Neural progenitor cell (in vitro differentiated cells): Measurements from ENCODE around the gene TCTA. TPM values are rescaled to one million over a fixed set of nuclear protein-coding genes. Genes with fewer than 3 reads are reported as not detected.

Experiments
- DNase-seq: peaks from one replicate; pipeline ENCODE4 v3.0.0-alpha.2; 2016; ENCODE audit warnings: low spot score
- H2AFZ ChIP-seq: fragments of 200-600 bp; sonication (generic); replicated peaks from 2 replicates; pipeline ENCODE4 v1.6.1; 2016; ENCODE audit warnings: antibody characterized with exemption
- H3F3A ChIP-seq: fragments of 200-600 bp; sonication (generic); 2 replicates; pipeline ENCODE4 v1.6.1; 2016; ENCODE audit warnings: antibody characterized with exemption, low read depth
- H3K27ac ChIP-seq: fragments of 200-600 bp; sonication (generic); 2 replicates; pipeline ENCODE4 v1.5.1; 2016; ENCODE audit warnings: mild to moderate bottlenecking
- H3K27me3 ChIP-seq: fragments of 200-600 bp; sonication (generic); 2 replicates; pipeline ENCODE4 v1.6.1; 2016; ENCODE audit warnings: mild to moderate bottlenecking, moderate library complexity
- H3K36me3 ChIP-seq: fragments of 200-600 bp; sonication (generic); 2 replicates; pipeline ENCODE4 v1.5.1; 2016
- H3K4me1 ChIP-seq: fragments of 200-600 bp; sonication (generic); 2 replicates; pipeline ENCODE4 v1.6.1; 2016; ENCODE audit warnings: mixed run types
- H3K4me2 ChIP-seq: fragments of 200-600 bp; sonication (generic); 2 replicates; pipeline ENCODE4 v1.6.1; 2016
- H3K4me3 ChIP-seq: fragments of 200-600 bp; sonication (generic); 2 replicates; pipeline ENCODE4 v1.5.1; 2016
- H3K79me2 ChIP-seq: fragments of 200-600 bp; sonication (generic); 2 replicates; pipeline ENCODE4 v1.6.1; 2016; ENCODE audit warnings: low read depth
- H3K9ac ChIP-seq: fragments of 200-600 bp; sonication (generic); 2 replicates; pipeline ENCODE4 v1.6.1; 2016
- H3K9me3 ChIP-seq: fragments of 200-600 bp; sonication (generic); 2 replicates; pipeline ENCODE4 v1.5.1; 2016; ENCODE audit warnings: low read depth
- H4K20me1 ChIP-seq: fragments of 200-600 bp; sonication (generic); 2 replicates; pipeline ENCODE4 v1.6.1; 2016; ENCODE audit warnings: low read depth
- H3K27ac Mint-ChIP-seq: 3 replicates; pipeline ENCODE4 v1.8.0; 2021; ENCODE audit warnings: mixed read lengths
- H3K27me3 Mint-ChIP-seq: 2 replicates; pipeline ENCODE4 v1.8.0; 2022; ENCODE audit warnings: low read depth, mild to moderate bottlenecking, inconsistent platforms, moderate library complexity, mixed read lengths; ENCODE audit not compliant: insufficient read depth
- H3K36me3 Mint-ChIP-seq: 3 replicates; pipeline ENCODE4 v1.8.0; 2021; ENCODE audit warnings: mixed read lengths
- H3K4me1 Mint-ChIP-seq: 3 replicates; pipeline ENCODE4 v1.8.0; 2021; ENCODE audit warnings: mixed read lengths
- H3K4me3 Mint-ChIP-seq: 3 replicates; pipeline ENCODE4 v1.8.0; 2021; ENCODE audit warnings: mild to moderate bottlenecking, moderate library complexity, mixed read lengths
- H3K9me3 Mint-ChIP-seq: 3 replicates; pipeline ENCODE4 v1.8.0; 2020; ENCODE audit warnings: mixed read lengths
- EZH2 ChIP-seq: fragments of 200-600 bp; sonication (generic); IDR thresholded peaks from 2 replicates; pipeline ENCODE4 v1.6.1; 2017; ENCODE audit warnings: antibody characterized with exemption, mild to moderate bottlenecking, moderate library complexity
- EZH2phosphoT487 ChIP-seq: fragments of 200-600 bp; sonication (generic); IDR thresholded peaks from 2 replicates; pipeline ENCODE4 v1.6.1; 2017; ENCODE audit warnings: antibody characterized with exemption
- total RNA-seq: library from RNA; depleted of rRNA; stranded (reverse); fragments of >200 nt; gene quantifications from 2 replicates; pipeline ENCODE4 v1.2.3, GENCODE V29; 2015; ENCODE audit warnings: low replicate concordance
- TF ChIP-seq, protein P1 (sequence below): fragments of 200-600 bp; sonication (generic); IDR thresholded peaks from 2 replicates; pipeline ENCODE4 v1.5.1; 2017; ENCODE audit warnings: antibody characterized with exemption, mild to moderate bottlenecking

TCTA gene
- total RNA-seq, 1 donor from 2014 or later = 1.4 TPM

DNA sequence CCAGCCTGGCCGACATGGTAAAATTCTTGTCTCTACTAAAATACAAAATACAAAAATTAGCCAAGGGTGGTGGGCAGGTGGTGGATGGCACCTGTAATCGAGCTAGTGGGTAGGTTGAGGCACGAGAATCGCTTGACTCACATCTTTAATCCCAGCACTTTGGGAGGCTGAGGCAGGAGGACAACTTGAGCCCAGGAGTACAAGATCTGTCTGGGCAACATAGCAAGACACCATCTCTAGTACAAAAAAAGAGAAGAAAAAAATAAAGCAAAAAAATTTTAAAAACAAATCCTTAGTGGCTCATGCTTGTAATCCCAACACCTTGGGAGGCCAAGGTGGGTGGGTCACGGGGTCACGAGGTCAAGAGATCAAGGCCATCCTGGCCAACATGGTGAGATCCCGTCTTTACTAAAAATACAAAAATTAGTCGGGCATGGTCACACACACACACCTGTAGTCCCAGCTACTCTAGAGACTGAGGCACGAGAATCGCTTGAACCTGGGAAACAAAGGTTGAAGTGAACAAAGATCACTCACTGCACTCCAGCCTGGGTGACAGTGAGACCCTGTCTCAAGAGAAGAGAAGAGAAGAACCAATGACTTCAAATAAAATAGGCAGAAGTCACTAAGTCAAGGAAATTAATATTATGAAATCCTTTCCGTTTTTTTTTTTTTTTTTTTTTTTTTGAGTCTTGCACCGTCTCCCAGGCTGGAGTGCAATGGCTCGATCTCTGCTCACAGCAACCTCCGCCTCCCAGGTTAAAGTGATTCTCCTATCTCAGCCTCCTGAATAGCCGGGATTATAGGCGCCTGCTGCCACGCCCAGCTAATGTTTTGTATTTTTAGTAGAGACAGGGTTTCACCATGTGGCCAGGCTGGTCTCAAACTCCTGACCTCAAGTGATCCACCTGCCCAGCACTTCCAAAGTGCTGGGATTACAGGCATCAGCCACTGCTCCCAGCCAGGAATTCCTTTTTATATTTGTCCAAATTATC, 5.4 kb upstream of the TCTA start:
- Histone ChIP-seq H3K27ac (no peak overlapping the region), H3F3A (peaks cover 7% of the 10 kb centered on the region), H3K79me2 (peaks cover 99% of the 10 kb centered on the region), H2AFZ (no peak overlapping the region), H3K9me3 (no peaks in the 10 kb centered on the region), H3K36me3 (no peaks in the 10 kb centered on the region), H3K4me1 (peaks cover 12% of the 10 kb centered on the region), H3K9ac (no peak overlapping the region), H3K4me2 (no peak overlapping the region), H3K4me3 (no peak overlapping the region), H4K20me1 (peaks cover 86% of the 10 kb centered on the region), H3K27me3 (no peaks in the 10 kb centered on the region)
- no peak overlapping the region for H3K27ac Mint-ChIP-seq
- no peak overlapping the region for H3K4me3 Mint-ChIP-seq
- H3K4me1 Mint-ChIP-seq = peaks cover 29% of the 10 kb centered on the region
- TF ChIP-seq EZH2phosphoT487 = no peak
- TF ChIP-seq, protein P1, sequence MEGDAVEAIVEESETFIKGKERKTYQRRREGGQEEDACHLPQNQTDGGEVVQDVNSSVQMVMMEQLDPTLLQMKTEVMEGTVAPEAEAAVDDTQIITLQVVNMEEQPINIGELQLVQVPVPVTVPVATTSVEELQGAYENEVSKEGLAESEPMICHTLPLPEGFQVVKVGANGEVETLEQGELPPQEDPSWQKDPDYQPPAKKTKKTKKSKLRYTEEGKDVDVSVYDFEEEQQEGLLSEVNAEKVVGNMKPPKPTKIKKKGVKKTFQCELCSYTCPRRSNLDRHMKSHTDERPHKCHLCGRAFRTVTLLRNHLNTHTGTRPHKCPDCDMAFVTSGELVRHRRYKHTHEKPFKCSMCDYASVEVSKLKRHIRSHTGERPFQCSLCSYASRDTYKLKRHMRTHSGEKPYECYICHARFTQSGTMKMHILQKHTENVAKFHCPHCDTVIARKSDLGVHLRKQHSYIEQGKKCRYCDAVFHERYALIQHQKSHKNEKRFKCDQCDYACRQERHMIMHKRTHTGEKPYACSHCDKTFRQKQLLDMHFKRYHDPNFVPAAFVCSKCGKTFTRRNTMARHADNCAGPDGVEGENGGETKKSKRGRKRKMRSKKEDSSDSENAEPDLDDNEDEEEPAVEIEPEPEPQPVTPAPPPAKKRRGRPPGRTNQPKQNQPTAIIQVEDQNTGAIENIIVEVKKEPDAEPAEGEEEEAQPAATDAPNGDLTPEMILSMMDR = no peak
- TF ChIP-seq EZH2 = no peak
- no peak for DNase-seq
- peaks cover 7% of the 10 kb centered on the region for H3K36me3 Mint-ChIP-seq
- H3K27me3 Mint-ChIP-seq = peaks cover 4% of the 10 kb centered on the region
- H3K9me3 Mint-ChIP-seq = no peaks in the 10 kb centered on the region

DNA sequence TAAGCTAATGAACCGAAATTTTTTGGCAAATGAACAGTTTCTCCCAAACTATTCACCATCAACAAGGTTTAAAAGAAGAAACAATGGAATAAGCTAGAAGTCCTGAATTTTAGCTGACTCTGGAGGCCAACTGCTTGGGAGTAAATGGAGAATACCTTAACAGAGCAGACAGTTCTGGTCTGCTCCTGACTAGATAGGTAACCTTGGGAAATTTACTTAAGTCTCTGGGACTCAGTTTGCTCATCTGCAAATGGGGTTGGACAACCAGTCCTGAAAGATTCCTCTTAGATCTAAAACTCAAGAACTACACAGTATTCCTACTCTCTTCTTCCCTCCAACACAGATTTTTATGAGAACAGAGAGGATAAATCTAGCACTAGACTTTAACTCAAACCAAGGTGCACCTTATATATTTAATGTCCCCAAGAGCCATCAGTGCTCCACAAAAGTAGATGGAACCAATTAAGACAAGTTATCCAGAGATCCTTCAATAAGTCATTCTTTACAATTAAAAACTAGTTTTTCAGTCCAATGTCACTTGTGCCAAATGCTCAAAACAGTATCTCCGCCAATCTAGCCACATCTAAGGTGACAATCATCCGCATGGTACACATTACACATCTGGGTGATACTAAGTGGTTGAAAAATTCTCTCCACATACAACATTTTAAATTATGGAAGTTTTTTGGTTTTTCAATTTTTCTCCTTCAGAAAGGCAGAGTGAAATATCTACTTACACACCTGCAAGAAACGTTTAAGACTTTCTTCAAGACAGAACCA, 2.0 kb upstream of the TCTA start:
- H3K27ac Mint-ChIP-seq = no peak overlapping the region
- H3K4me3 Mint-ChIP-seq = peak overlapping the region; percentile 92
- H4K20me1 ChIP-seq = peaks cover 61% of the 10 kb centered on the region
- no peaks in the 10 kb centered on the region for H3K9me3 Mint-ChIP-seq
- H3K9me3 ChIP-seq = no peaks in the 10 kb centered on the region
- TF ChIP-seq, protein P1 = no peak
- TF ChIP-seq EZH2phosphoT487 = no peak
- no peak for TF ChIP-seq EZH2
- DNase-seq = no peak
- H3K27ac ChIP-seq = no peak overlapping the region
- peak overlapping the region; percentile 87 for H3K9ac ChIP-seq
- peaks cover 38% of the 10 kb centered on the region for H3K4me1 Mint-ChIP-seq
- peaks cover 68% of the 10 kb centered on the region for H3K79me2 ChIP-seq
- no peaks in the 10 kb centered on the region for H3K27me3 ChIP-seq
- peaks cover 5% of the 10 kb centered on the region for H3K36me3 Mint-ChIP-seq
- no peaks in the 10 kb centered on the region for H3K36me3 ChIP-seq
- peaks cover 12% of the 10 kb centered on the region for H3K4me1 ChIP-seq
- H2AFZ ChIP-seq = no peak overlapping the region
- H3F3A ChIP-seq = peaks cover 15% of the 10 kb centered on the region
- H3K4me2 ChIP-seq = peak overlapping the region; percentile 89
- H3K4me3 ChIP-seq = peak overlapping the region; percentile 84
- H3K27me3 Mint-ChIP-seq = peaks cover 4% of the 10 kb centered on the region

GRCh38 chr3:49410846-49411534, 1.2 kb upstream of the TCTA start:
- Histone ChIP-seq H3F3A (peaks cover 15% of the 10 kb centered on the region), H3K27me3 (no peaks in the 10 kb centered on the region), H3K9ac (peak overlapping the region; percentile 87), H3K4me1 (peaks cover 12% of the 10 kb centered on the region), H3K9me3 (no peaks in the 10 kb centered on the region), H3K4me2 (peak overlapping the region; percentile 89), H3K36me3 (no peaks in the 10 kb centered on the region), H3K79me2 (peaks cover 61% of the 10 kb centered on the region), H3K27ac (peak overlapping the region; percentile 92), H4K20me1 (peaks cover 54% of the 10 kb centered on the region), H3K4me3 (peak overlapping the region; percentile 84), H2AFZ (no peak overlapping the region)
- TF ChIP-seq, protein P1 = no peak
- TF ChIP-seq EZH2 (no peak), EZH2phosphoT487 (no peak)
- H3K27me3 Mint-ChIP-seq = no peaks in the 10 kb centered on the region
- H3K4me1 Mint-ChIP-seq = peaks cover 35% of the 10 kb centered on the region
- no peak for DNase-seq
- peak overlapping the region; percentile 92 for H3K4me3 Mint-ChIP-seq
- peak overlapping the region; percentile 90 for H3K27ac Mint-ChIP-seq
- H3K36me3 Mint-ChIP-seq = peaks cover 2% of the 10 kb centered on the region
- no peaks in the 10 kb centered on the region for H3K9me3 Mint-ChIP-seq
